Muscle of arm (tissue), 12 donors: ENCODE measurements around the gene JAG1. TPM values are rescaled to one million over a fixed set of nuclear protein-coding genes. Genes with fewer than 3 reads are reported as not detected.
A peak's percentile ranks its signal among the peaks of the same experiment; 100 is the strongest.

Experiments
- DNase-seq: peaks from one replicate; pipeline ENCODE4 v3.0.0-alpha.2; 2013
- polyA plus RNA-seq, 12 donors: library from polyadenylated mRNA; unstranded; fragments of 120-200 nt; gene quantifications; one replicate each; pipeline ENCODE4 v1.2.1, GENCODE V29; 2013; ENCODE audit not compliant: insufficient read length in 12 of 12

Gene JAG1
- polyA plus RNA-seq, 12 donors, result 26.4 to 72.9 (median 35.1) TPM; not detected in 1

- DNase-seq, result no peak
These were observed 32.9 kb downstream of the JAG1 start for GRCh38 chr20:10640897-10641296.

GRCh38 chr20:10639737-10640556, 33.9 kb downstream of the JAG1 start:
- DNase-seq, result no peak

GRCh38 chr20:10639077-10639736, 34.6 kb downstream of the JAG1 start:
- no peak for DNase-seq

- no peak for DNase-seq
These were observed 36.2 kb downstream of the JAG1 start for GRCh38 chr20:10637563-10637962.

- DNase-seq, result no peak
These were observed 36.7 kb downstream of the JAG1 start for GRCh38 chr20:10637031-10637559.

- peak; percentile 74 for DNase-seq
These were observed 37.4 kb downstream of the JAG1 start for GRCh38 chr20:10636326-10636818.

- no peak for DNase-seq
These were observed 38.2 kb downstream of the JAG1 start for GRCh38 chr20:10635476-10636208.

GRCh38 chr20:10634683-10635411, 39.0 kb downstream of the JAG1 start:
- DNase-seq, result no peak

- DNase-seq, result no peak
These were observed 39.6 kb downstream of the JAG1 start for GRCh38 chr20:10634211-10634610.

GRCh38 chr20:10633718-10634117, 40.1 kb downstream of the JAG1 start:
- no peak for DNase-seq

GRCh38 chr20:10632721-10633509, 40.9 kb downstream of the JAG1 start:
- no peak for DNase-seq

GRCh38 chr20:10631126-10631525, 42.7 kb downstream of the JAG1 start:
- no peak for DNase-seq

GRCh38 chr20:10629946-10630650, 43.7 kb downstream of the JAG1 start:
- DNase-seq, result no peak

GRCh38 chr20:10626896-10627295, 46.9 kb downstream of the JAG1 start:
- DNase-seq, result no peak

GRCh38 chr20:10625641-10626040, 48.2 kb downstream of the JAG1 start:
- DNase-seq, result no peak

GRCh38 chr20:10622657-10623418, 51.0 kb downstream of the JAG1 start:
- DNase-seq, result peak; percentile 81

GRCh38 chr20:10621149-10621548, 52.6 kb downstream of the JAG1 start:
- no peak for DNase-seq

GRCh38 chr20:10619427-10619826, 54.4 kb downstream of the JAG1 start:
- no peak for DNase-seq

- no peak for DNase-seq
These were observed 55.1 kb downstream of the JAG1 start for GRCh38 chr20:10618611-10619245.
